GM19238 (cell line): Measurements from ENCODE around the gene CAMKK1.
A peak's percentile ranks its signal among the peaks of the same experiment; 100 is the strongest.
"Not testable (repeated sequence)": the region's sequence is repeated elsewhere in the genome, so short reads cannot be mapped to it uniquely, and the experiment has no call there.

Experiments used
- DNase-seq: peaks from one replicate; pipeline ENCODE4 v3.0.0; 2011; ENCODE audit warnings: low spot score; ENCODE audit not compliant: insufficient read length

The CAMKK1 gene

DNA sequence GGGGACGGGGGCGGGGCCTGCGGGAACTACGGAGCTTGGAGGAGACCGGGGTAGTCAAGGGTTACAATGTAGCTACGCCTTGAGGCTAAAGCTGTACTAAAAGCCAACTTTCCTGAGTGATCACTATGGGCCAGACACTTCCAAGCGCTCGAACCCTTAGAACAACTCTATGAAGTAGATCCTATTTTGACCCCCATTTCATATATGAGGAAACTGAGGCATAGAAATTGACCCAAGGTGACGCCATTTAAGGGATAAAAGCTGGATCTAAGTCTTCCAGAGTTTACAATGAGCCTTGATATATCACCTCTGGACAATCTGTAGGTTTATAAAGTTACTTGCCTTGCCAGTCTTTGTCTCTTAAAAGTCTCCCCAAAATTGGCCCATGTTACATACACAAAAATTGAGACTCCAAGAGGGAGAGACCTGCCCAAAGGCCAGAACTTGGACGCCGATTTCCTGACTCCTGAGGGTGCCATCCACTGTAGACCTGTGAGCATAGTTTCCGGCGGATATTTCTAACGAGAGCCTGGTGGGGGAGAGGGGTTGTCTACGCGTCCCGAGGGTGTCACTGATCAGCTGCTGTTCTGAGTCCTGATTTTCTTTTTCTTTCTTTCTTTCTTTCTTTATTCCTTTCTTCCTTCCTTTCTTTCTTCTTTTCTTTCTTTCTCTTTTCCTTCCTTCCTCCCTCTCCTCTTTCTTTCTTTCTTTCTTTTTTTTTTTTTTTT, 46.3 kb downstream of the CAMKK1 start:
- DNase-seq, result no peak

- DNase-seq, result peak; percentile 98
Measured at GRCh38 chr17:3845621-3846436, 47.0 kb downstream of the CAMKK1 start, which contains the start of gene NCBP3. Gene NCBP3, minus strand, starts transcription at chr17:3846246. Its CDS starts 23 bp downstream, at chr17:3846223.

- no peak for DNase-seq
Measured at GRCh38 chr17:3845291-3845620, 47.6 kb downstream of the CAMKK1 start.

GRCh38 chr17:3844556-3844955, 48.3 kb downstream of the CAMKK1 start:
- not testable (repeated sequence) for DNase-seq

- DNase-seq, result peak; percentile 44
Measured at GRCh38 chr17:3843935-3844516, 48.8 kb downstream of the CAMKK1 start.

DNA sequence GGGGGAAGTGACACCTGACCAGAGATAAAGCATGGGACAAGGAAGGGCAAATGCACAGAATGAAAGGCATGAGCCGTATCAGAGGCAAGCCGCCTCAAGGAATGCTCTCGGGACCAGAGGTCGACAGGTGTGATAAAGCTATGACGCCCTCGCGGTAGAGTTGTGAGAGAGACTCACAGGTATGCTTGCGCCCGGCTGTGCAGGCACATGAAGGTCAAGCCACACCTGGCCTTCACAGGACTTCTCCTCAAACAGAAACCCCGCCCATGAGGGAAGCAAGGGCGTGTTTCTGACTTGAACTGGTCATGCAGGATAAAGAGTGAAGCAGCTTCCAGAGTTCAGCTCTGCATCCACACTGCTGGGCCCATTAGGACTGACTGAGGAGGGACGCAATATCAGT, 54.6 kb downstream of the CAMKK1 start:
- DNase-seq, result no peak

DNA sequence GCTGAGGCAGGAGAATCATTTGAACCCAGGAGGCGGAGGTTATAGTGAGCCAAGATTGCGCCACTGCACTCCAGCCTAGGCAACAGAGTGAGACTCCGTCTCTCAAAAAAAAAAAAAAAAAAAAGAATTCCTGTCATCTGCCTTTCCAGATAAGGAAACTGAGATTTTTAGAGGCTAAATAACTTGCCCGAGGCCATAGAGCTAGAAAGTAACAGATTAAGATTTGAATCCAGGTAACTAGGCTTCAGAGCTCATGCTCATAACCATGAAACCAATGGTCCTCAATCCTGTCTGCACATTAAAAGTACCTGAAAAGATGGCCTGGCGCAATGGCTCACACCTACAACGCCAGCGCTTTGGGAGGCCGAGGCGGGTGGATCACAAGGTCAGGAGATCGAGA, 56.3 kb downstream of the CAMKK1 start:
- DNase-seq, result no peak

GRCh38 chr17:3835410-3836229, 57.2 kb downstream of the CAMKK1 start:
- DNase-seq, result no peak

- no peak for DNase-seq
Measured at GRCh38 chr17:3834811-3835210, 58.0 kb downstream of the CAMKK1 start.

- no peak for DNase-seq
Measured at GRCh38 chr17:3828852-3829232, 64.0 kb downstream of the CAMKK1 start.

DNA sequence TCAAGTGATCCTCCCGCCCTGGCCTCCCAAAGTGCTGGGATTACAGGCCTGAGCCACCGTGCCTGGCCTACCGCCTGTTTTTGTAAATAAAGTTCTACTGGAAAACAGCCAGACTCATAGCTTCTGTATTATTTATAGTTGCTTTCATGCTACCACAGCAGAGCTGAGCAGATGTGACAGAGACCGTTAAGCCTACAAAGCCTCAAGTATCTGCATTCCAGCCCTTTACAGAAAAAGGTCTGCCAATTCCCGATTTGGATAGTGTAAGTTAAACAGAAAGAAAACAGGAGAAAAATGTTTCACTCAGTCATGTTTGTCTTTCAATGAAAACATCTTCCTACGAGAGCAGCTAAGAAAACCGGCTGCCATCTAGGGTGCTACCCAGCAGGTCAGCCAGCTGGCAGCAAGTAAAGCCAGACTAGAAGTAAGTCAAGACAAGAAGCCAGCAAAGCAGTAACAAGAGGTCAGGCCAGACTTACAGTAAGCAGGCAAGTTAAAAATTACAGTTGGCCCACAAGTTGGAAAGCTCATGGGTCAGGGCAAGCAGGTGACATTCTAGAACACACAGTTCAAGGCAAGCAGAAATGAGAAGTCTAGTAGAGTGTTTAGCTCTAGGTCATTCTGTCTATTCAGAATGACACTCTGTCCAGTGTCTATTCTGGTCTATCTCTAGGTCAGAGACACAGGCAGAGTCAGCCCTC, 64.6 kb downstream of the CAMKK1 start:
- no peak for DNase-seq

GRCh38 chr17:3827124-3827773, 65.6 kb downstream of the CAMKK1 start:
- no peak for DNase-seq

GRCh38 chr17:3826191-3826590, 66.7 kb downstream of the CAMKK1 start:
- no peak for DNase-seq

- DNase-seq, result no peak
Measured at GRCh38 chr17:3821101-3821500, 71.8 kb downstream of the CAMKK1 start.

DNA sequence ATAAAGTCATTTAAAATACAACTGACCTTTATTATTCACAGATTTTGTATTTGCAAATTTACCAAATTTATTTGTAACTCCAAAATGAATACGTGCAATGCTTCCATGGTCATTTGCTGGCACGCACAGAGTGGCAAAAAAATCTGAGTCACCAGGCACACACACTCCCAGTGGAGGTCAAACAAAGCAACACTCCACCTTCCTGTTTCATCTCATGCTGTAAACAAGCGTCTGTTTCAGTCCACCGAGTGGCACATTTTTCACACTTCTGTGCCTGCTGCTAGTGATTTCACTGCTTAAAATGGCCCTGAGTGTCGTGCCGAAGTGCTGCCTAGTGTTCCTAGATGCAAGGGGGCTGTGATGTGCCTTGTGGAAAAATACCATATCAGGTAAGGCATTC, 74.1 kb downstream of the CAMKK1 start:
- no peak for DNase-seq

- DNase-seq, result no peak
Measured at GRCh38 chr17:3817851-3818605, 74.8 kb downstream of the CAMKK1 start.

DNA sequence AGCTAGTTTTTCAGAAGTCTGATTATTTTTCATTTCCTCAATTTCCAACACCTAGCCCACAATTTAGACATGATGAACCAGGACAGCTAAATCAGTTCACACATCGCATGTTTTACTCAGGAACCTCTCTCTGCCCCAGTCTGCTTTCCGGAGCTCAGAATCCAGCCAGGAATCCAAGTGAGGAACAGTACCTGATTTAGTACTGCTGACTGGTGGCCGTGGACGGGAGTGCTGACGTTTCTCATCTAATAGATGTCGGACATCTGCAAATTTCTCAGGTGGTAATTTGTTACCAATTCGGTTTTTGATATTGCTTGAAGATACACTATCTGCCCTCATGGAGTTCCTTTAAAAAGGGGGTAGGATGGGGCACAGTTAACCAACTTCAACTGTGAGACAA, 76.9 kb downstream of the CAMKK1 start:
- no peak for DNase-seq

- no peak for DNase-seq
Measured at GRCh38 chr17:3815122-3815521, 77.7 kb downstream of the CAMKK1 start.

DNA sequence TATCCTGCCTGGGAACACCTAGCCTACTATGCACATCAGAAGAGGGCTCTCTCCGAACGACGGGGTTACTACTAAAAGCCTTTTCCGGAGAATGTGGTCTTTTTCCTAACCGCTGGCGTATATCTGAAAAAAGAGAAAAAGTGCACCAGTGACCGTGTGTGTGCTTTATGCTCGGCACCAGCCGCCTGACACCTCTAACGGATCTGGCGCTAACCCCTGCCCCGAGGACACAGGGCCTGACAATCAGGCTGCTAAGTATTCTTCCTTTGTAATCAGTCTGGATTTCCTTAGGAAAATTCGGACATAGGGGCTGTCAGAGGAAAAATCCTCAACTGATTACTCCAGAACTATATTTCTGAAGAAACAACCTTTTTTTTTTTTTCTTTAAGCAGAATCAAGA, 78.5 kb downstream of the CAMKK1 start:
- DNase-seq, result no peak

- no peak for DNase-seq
Measured at GRCh38 chr17:3813171-3813570, 79.7 kb downstream of the CAMKK1 start.
